HUES48 (cell line): ENCODE data around the gene GPRIN2.
"Not testable (repeated sequence)": the region's sequence is repeated elsewhere in the genome, so short reads cannot be mapped to it uniquely, and the experiment has no call there.

ENCODE experiments used
- H3K27ac ChIP-seq: one replicate; pipeline ENCODE4 v1.7.0; 2013; ENCODE audit warnings: low read depth, low read length, inconsistent platforms
- H3K27me3 ChIP-seq: 2 replicates; pipeline ENCODE4 v1.6.1; 2013; ENCODE audit warnings: mild to moderate bottlenecking, low read length; ENCODE audit not compliant: control insufficient read depth, insufficient read depth
- H3K36me3 ChIP-seq: 2 replicates; pipeline ENCODE4 v1.6.1; 2013; ENCODE audit warnings: low read length; ENCODE audit not compliant: control insufficient read depth, insufficient read depth
- H3K4me1 ChIP-seq: 2 replicates; pipeline ENCODE4 v1.6.1; 2013; ENCODE audit warnings: mild to moderate bottlenecking, low read length; ENCODE audit not compliant: control insufficient read depth, insufficient read depth
- H3K4me3 ChIP-seq: 2 replicates; pipeline ENCODE4 v1.5.1; 2013; ENCODE audit warnings: mild to moderate bottlenecking, low read depth, low read length
- H3K9ac ChIP-seq: 2 replicates; pipeline ENCODE4 v1.6.1; 2013; ENCODE audit warnings: mild to moderate bottlenecking, low read depth, low read length, moderate library complexity
- H3K9me3 ChIP-seq: 2 replicates; pipeline ENCODE4 v1.6.1; 2013; ENCODE audit warnings: low read length; ENCODE audit not compliant: control insufficient read depth, insufficient read depth

GPRIN2 gene

DNA sequence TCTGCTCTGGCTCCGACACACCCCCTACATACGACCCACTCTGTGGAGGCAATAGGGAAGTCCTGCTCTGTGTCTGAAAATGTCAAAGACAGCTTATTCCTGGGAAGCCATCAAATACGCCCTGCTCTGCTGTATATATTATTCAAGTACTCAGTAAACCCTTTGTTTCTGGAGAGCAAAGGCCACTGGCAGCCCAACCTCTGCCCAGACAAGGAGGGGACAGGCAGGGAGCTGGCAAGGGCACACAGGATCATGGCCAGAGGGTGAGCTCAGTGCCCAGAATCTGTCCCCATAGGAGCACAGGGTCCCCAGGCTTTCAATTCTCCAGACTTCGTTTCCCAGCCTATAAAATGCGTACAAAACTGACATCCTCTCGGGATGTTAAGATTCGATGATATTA, 43.7 kb downstream of the GPRIN2 start:
- not testable (repeated sequence) for H3K9ac ChIP-seq, H3K4me1 ChIP-seq, H3K4me3 ChIP-seq, H3K9me3 ChIP-seq, H3K27me3 ChIP-seq, H3K27ac ChIP-seq, H3K36me3 ChIP-seq

DNA sequence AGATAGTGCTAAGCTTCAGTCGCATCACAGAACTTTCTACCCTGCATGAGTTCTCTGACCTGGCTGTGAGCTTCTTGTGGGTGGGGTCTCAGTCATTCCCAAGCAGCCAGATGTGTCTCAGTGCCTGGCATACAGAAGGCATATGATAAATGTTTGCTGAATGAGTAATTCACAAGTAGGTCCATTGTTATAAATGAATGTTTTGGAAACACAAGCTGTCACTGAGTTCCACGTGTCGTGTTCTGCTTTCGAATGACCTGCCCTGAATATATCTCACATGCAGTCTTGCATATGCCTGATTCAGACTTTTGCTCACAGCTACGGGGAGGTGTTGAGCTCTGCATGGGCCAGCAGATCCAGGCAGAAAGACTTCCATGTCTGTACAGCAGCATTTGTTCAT, 44.5 kb downstream of the GPRIN2 start:
- H3K9me3 ChIP-seq, H3K4me1 ChIP-seq, H3K27me3 ChIP-seq, H3K9ac ChIP-seq, H3K36me3 ChIP-seq, H3K4me3 ChIP-seq, H3K27ac ChIP-seq: not testable (repeated sequence)
